SK-N-SH (cell line): ENCODE results near the gene ZNF69. TPM values are rescaled to one million over a fixed set of nuclear protein-coding genes. Genes with fewer than 3 reads are reported as not detected.

Experiments
- CTCF ChIA-PET: fragments of 300-600, 350-600 bp; formaldehyde crosslinking; extraction: SDS; loops from one replicate; lab custom pipeline; 2021; lab: Yijun Ruan, JAX
- POLR2A ChIA-PET: fragments of 350-600 bp; sonication (Branson Sonifier 250); formaldehyde crosslinking; extraction: SDS; loops from one replicate; lab custom pipeline; 2020; ENCODE audit warnings: antibody characterized with exemption, inconsistent platforms; lab: Yijun Ruan, JAX
- DNase-seq: peaks from one replicate; pipeline ENCODE4 v3.0.0; 2012
- H2AFZ ChIP-seq: fragments of 200-600 bp; sonication (generic); 2 replicates; pipeline ENCODE4 v1.8.1; 2016; ENCODE audit warnings: antibody characterized with exemption, mild to moderate bottlenecking, low read depth
- H3F3A ChIP-seq: fragments of 200-600 bp; sonication (generic); replicated peaks from 2 replicates; pipeline ENCODE3; 2016; ENCODE audit warnings: antibody characterized with exemption, mild to moderate bottlenecking; ENCODE audit not compliant: insufficient read depth
- H3K27ac ChIP-seq, 2 experiments: fragments of 200-500 bp in 1 of 2; fragments of 200-600 bp in 1 of 2; sonication (Bioruptor generic) in 1 of 2; sonication (generic), shearing (Covaris generic) in 1 of 2; 2 replicates each; pipeline versions ENCODE4 v1.5.1 to v1.6.1; 2014 to 2016; ENCODE audit warnings: low read depth in 2 of 2, inconsistent platforms in 1 of 2, low read length in 1 of 2, mild to moderate bottlenecking in 1 of 2, mixed read lengths in 1 of 2
- H3K27me3 ChIP-seq: fragments of 200-600 bp; sonication (generic), shearing (Covaris generic); 2 replicates; pipeline ENCODE4 v1.6.1; 2016; ENCODE audit warnings: mixed run types; ENCODE audit not compliant: insufficient read depth
- H3K36me3 ChIP-seq, 2 experiments: fragments of 200-500 bp in 1 of 2; fragments of 200-600 bp in 1 of 2; sonication (Bioruptor generic) in 1 of 2; sonication (generic) in 1 of 2; replicated peaks in 1 of 2; 2 replicates each; pipeline versions ENCODE3 to v1.5.1; 2014 to 2016; ENCODE audit warnings: low read length in 1 of 2, mild to moderate bottlenecking in 1 of 2; ENCODE audit not compliant: insufficient read depth in 2 of 2, control insufficient read depth in 1 of 2
- H3K4me1 ChIP-seq, 2 experiments: fragments of 200-500 bp in 1 of 2; fragments of 200-600 bp in 1 of 2; sonication (Bioruptor generic) in 1 of 2; sonication (generic), shearing (Covaris generic) in 1 of 2; 2 replicates each; pipeline versions ENCODE4 v1.5.1 to v1.6.1; 2014 to 2016; ENCODE audit warnings: low read depth in 1 of 2, low read length in 1 of 2, mixed run types in 1 of 2; ENCODE audit not compliant: insufficient read depth in 2 of 2, control insufficient read depth in 1 of 2
- H3K4me2 ChIP-seq: fragments of 200-600 bp; sonication (generic), shearing (Covaris generic); 2 replicates; pipeline ENCODE4 v1.6.1; 2017; ENCODE audit warnings: mixed run types
- H3K4me3 ChIP-seq, 2 experiments: fragments of 200-500 bp in 1 of 2; fragments of 200-600 bp in 1 of 2; sonication (Bioruptor generic) in 1 of 2; sonication (generic), shearing (Covaris generic) in 1 of 2; 2 replicates each; pipeline versions ENCODE4 v1.5.1 to v1.8.1; 2014 to 2016; ENCODE audit warnings: low read depth in 2 of 2, inconsistent platforms in 1 of 2, low read length in 1 of 2, mild to moderate bottlenecking in 1 of 2, mixed read lengths in 1 of 2, moderate library complexity in 1 of 2
- H3K79me2 ChIP-seq: fragments of 200-600 bp; sonication (generic); 2 replicates; pipeline ENCODE4 v1.8.1; 2017; ENCODE audit warnings: mild to moderate bottlenecking; ENCODE audit not compliant: insufficient read depth
- H3K9ac ChIP-seq: fragments of 200-600 bp; sonication (generic); 2 replicates; pipeline ENCODE4 v1.6.1; 2017; ENCODE audit warnings: mixed run types
- H3K9me2 ChIP-seq: fragments of 200-600 bp; sonication (generic); 2 replicates; pipeline ENCODE4 v1.6.1; 2017; ENCODE audit warnings: mixed run types
- H3K9me3 ChIP-seq: fragments of 200-600 bp; sonication (generic); 2 replicates; pipeline ENCODE4 v1.6.1; 2017; ENCODE audit warnings: mixed run types, mild to moderate bottlenecking, moderate library complexity
- H4K20me1 ChIP-seq: fragments of 200-600 bp; sonication (generic); 2 replicates; pipeline ENCODE4 v1.6.1; 2017; ENCODE audit warnings: mild to moderate bottlenecking, mixed run types; ENCODE audit not compliant: insufficient read depth
- CTCF ChIP-seq: fragments of 200-600 bp; sonication (generic); IDR thresholded peaks from 2 replicates; pipeline ENCODE4 v1.6.1; 2017; ENCODE audit warnings: antibody characterized with exemption, mild to moderate bottlenecking, moderate library complexity
- EP300 ChIP-seq, 2 experiments: IDR thresholded peaks; 2 replicates each; pipeline versions ENCODE4 v1.4.0 to v1.6.1; 2012; ENCODE audit warnings: borderline replicate concordance in 1 of 2, low read depth in 1 of 2, low read length in 1 of 2
- EZH2phosphoT487 ChIP-seq: fragments of 200-600 bp; sonication (generic); IDR thresholded peaks from 2 replicates; pipeline ENCODE4 v1.6.1; 2017; ENCODE audit warnings: low read depth, mixed run types, mild to moderate bottlenecking, antibody characterized with exemption, moderate library complexity, borderline replicate concordance
- FOSL2 ChIP-seq: IDR thresholded peaks from 2 replicates; pipeline ENCODE4 v1.4.0; 2012; ENCODE audit warnings: low read depth, mild to moderate bottlenecking, moderate library complexity, borderline replicate concordance
- FOXM1 ChIP-seq: IDR thresholded peaks from 2 replicates; pipeline ENCODE4 v1.4.0; 2012; ENCODE audit warnings: low read depth, mild to moderate bottlenecking
- GABPA ChIP-seq: IDR thresholded peaks from 2 replicates; pipeline ENCODE4 v1.4.0; 2012; ENCODE audit warnings: low read depth, mild to moderate bottlenecking
- GATA2 ChIP-seq: sonication (generic); formaldehyde crosslinking; IDR thresholded peaks from 2 replicates; pipeline ENCODE4 v1.5.0; 2020; ENCODE audit warnings: mild to moderate bottlenecking, missing genetic modification reagents
- MAX ChIP-seq: IDR thresholded peaks from 2 replicates; pipeline ENCODE4 v1.4.0; 2012; ENCODE audit warnings: low read depth
- MEF2A ChIP-seq: IDR thresholded peaks from 2 replicates; pipeline ENCODE4 v1.4.0; 2012; ENCODE audit warnings: low read depth, borderline replicate concordance
- MXI1 ChIP-seq: IDR thresholded peaks from 2 replicates; pipeline ENCODE4 v1.6.1; 2012; ENCODE audit warnings: mild to moderate bottlenecking, low read depth, low read length, improper control_type of control experiment
- NFIC ChIP-seq: IDR thresholded peaks from 2 replicates; pipeline ENCODE4 v1.4.0; 2012; ENCODE audit warnings: borderline replicate concordance
- NRF1 ChIP-seq: IDR thresholded peaks from 2 replicates; pipeline ENCODE4 v1.6.1; 2012; ENCODE audit warnings: low read depth, mild to moderate bottlenecking, low read length
- REST ChIP-seq: IDR thresholded peaks from 2 replicates; pipeline ENCODE4 v1.6.1; 2012; ENCODE audit warnings: mild to moderate bottlenecking, low read depth, low read length, moderate library complexity
- RFX5 ChIP-seq: IDR thresholded peaks from 2 replicates; pipeline ENCODE4 v1.6.1; 2012; ENCODE audit warnings: mild to moderate bottlenecking, improper control_type of control experiment, low read length
- SIN3A ChIP-seq: IDR thresholded peaks from 2 replicates; pipeline ENCODE4 v1.6.1; 2012; ENCODE audit warnings: low read depth, mild to moderate bottlenecking, low read length, moderate library complexity, borderline replicate concordance
- TEAD4 ChIP-seq: IDR thresholded peaks from 2 replicates; pipeline ENCODE4 v1.4.0; 2012; ENCODE audit warnings: mild to moderate bottlenecking, borderline replicate concordance; ENCODE audit not compliant: insufficient read depth
- YY1 ChIP-seq: IDR thresholded peaks from 2 replicates; pipeline ENCODE4 v1.4.0; 2012; ENCODE audit warnings: low read depth, mild to moderate bottlenecking
- WGBS: methylation state at CpG from one replicate; pipeline ENCODE4 v1.1.6; 2017; ENCODE audit warnings: low lambda C conversion rate; 5-methylcytosine and 5-hydroxymethylcytosine counted together
- polyA plus RNA-seq, 3 experiments: library from polyadenylated mRNA; depleted of rRNA; stranded (reverse); fragments of >200 nt; gene quantifications; 2 replicates each; pipeline ENCODE4 v1.2.3, GENCODE V29; 2012

ZNF69 gene
- polyA plus RNA-seq, 1 of the 3 experiments (the other 2 are of a cell fraction): 0.58 TPM

GRCh38 chr19:11853358-11853757, 34.2 kb upstream of the ZNF69 start:
- no peak overlapping the region for H3K27ac ChIP-seq
- peaks cover 0 to 6% of the 10 kb centered on the region in 2 experiments for H3K36me3 ChIP-seq
- TF ChIP-seq NRF1: no peak
- no peak for TF ChIP-seq GABPA
- no peak for TF ChIP-seq FOXM1
- no peak for TF ChIP-seq NFIC
- no peak for TF ChIP-seq FOSL2
- no peak for TF ChIP-seq TEAD4
- TF ChIP-seq GATA2: no peak
- TF ChIP-seq REST: no peak
- no peak for TF ChIP-seq MEF2A
- no peak for TF ChIP-seq RFX5
- TF ChIP-seq CTCF: no peak
- H3K9me2 ChIP-seq: no peaks in the 10 kb centered on the region
- H3K4me2 ChIP-seq: no peak overlapping the region
- peaks cover 10% of the 10 kb centered on the region; the same call in 1 of the 2 replicates for H3K79me2 ChIP-seq
- no peaks in the 10 kb centered on the region for H3K27me3 ChIP-seq
- POLR2A ChIA-PET: no interaction called here
- 52% methylated on average over 3 of the region's 3 CpGs for WGBS
- peaks cover 0 to under 1% of the 10 kb centered on the region in 2 experiments; a peak in 1 of 4 replicates for H3K4me1 ChIP-seq
- no peaks in the 10 kb centered on the region for H3K9me3 ChIP-seq
- CTCF ChIA-PET: no interaction called here
- H3K9ac ChIP-seq: no peak overlapping the region
- DNase-seq: no peak
- H3K4me3 ChIP-seq: no peak overlapping the region
- H3F3A ChIP-seq: no peaks in the 10 kb centered on the region
- H2AFZ ChIP-seq: no peak overlapping the region
- H4K20me1 ChIP-seq: no peaks in the 10 kb centered on the region

- H2AFZ ChIP-seq: no peak overlapping the region
- 72% methylated on average over 12 of the region's 12 CpGs for WGBS
- no peaks in the 10 kb centered on the region for H3K4me1 ChIP-seq
- DNase-seq: no peak
- H3K9me2 ChIP-seq: no peaks in the 10 kb centered on the region
- no peak overlapping the region for H3K4me2 ChIP-seq
- no peak overlapping the region for H3K9ac ChIP-seq
- no peaks in the 10 kb centered on the region for H3K36me3 ChIP-seq
- no peak overlapping the region for H3K27ac ChIP-seq
- ChIA-PET CTCF (interaction anchor here (0.6 kb wide), 1 partner anchor 59 kb away, joined by 3 read pairs; no protein-coding TSS in a partner anchor), POLR2A (no interaction called here)
- H3K4me3 ChIP-seq: no peak overlapping the region; a peak in 1 of 4 replicates
- peaks cover 6% of the 10 kb centered on the region; the same call in 1 of the 2 replicates for H3K79me2 ChIP-seq
- no peak for TF ChIP-seq MXI1
- TF ChIP-seq SIN3A: no peak
- no peak for TF ChIP-seq EZH2phosphoT487
- no peak for TF ChIP-seq MAX
- no peak for TF ChIP-seq YY1
- no peak for TF ChIP-seq NFIC
- TF ChIP-seq FOXM1: no peak
- no peak for TF ChIP-seq EP300 (IDR thresholded peaks at IDR 0.05; ENCODE audit: borderline replicate concordance in 1 of 2, low read depth in 1 of 2, low read length in 1 of 2)
- no peaks in the 10 kb centered on the region for H3K9me3 ChIP-seq
- no peaks in the 10 kb centered on the region for H3F3A ChIP-seq
- H3K27me3 ChIP-seq: no peaks in the 10 kb centered on the region
- no peaks in the 10 kb centered on the region for H4K20me1 ChIP-seq
Measured at GRCh38 chr19:11856596-11857250, 30.9 kb upstream of the ZNF69 start.
